Measurements from ENCODE around the gene GUCA2B. TPM values are rescaled to one million over a fixed set of nuclear protein-coding genes. Genes with fewer than 3 reads are reported as not detected.

The GUCA2B gene
- total and polyA plus RNA-seq, 2 experiments from 2014 or later, result 0.71 TPM; not detected in 1

- Histone ChIP-seq H2AFZ (no peak overlapping the region), H3K27me3 (peaks cover 10% of the 10 kb centered on the region), H3K9me3 (ENCODE audit: low read depth) (no peaks in the 10 kb centered on the region), H3K36me3 (replicated peaks; ENCODE audit: insufficient read depth, low read depth) (no peaks in the 10 kb centered on the region), H3K9me2 (replicated peaks; ENCODE audit: insufficient read depth) (no peaks in the 10 kb centered on the region), H3K27ac (no peak overlapping the region), H3K4me2 (no peak overlapping the region), H4K20me1 (ENCODE audit: insufficient read depth, poor library complexity, severe bottlenecking) (no peaks in the 10 kb centered on the region), H3K79me2 (no peaks in the 10 kb centered on the region), H3K4me1 (ENCODE audit: insufficient read depth) (no peaks in the 10 kb centered on the region), H3K4me3 (no peak overlapping the region)
- DNase-seq (ENCODE audit: low spot score), result no peak
- WGBS (ENCODE audit: low lambda C conversion rate, missing lambda C conversion rate), result 76% methylated on average over 1 of the region's 1 CpG
- TF ChIP-seq EZH2phosphoT487 (IDR thresholded peaks at IDR 0.05; ENCODE audit: low read depth, severe bottlenecking, unreplicated experiment), result no peak
- no peak for TF ChIP-seq CTCF (IDR thresholded peaks at IDR 0.05; ENCODE audit: poor library complexity)
- TF ChIP-seq EZH2 (IDR thresholded peaks at IDR 0.05; ENCODE audit: borderline replicate concordance), result no peak
Observed at GRCh38 chr1:42148166-42148565, 5.0 kb upstream of the GUCA2B start.

DNA sequence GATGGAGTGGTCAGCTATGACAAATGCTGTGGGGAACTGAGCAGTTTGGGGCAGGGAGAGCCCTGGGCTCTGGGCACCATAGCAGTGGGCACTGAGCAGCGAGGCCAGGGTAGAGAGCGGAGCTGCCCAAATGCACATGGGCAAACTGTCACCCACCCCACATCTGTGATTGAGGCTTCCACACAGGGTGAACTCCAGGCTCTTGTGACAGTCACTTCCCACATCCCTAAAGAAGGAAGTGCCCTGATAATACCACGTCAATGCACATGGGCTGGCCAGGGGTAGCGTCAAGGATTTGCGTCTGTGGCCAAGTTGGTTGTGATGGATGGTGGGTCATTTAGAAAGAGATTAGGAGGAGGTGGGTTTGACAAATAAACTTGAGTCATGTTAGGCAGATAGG, 2.6 kb upstream of the GUCA2B start:
- no peaks in the 10 kb centered on the region for H3K27me3 ChIP-seq
- WGBS (ENCODE audit: low lambda C conversion rate, missing lambda C conversion rate), result 93% methylated on average over 5 of the region's 5 CpGs
- no peak for DNase-seq (ENCODE audit: low spot score)

GRCh38 chr1:42152119-42152518, 1.1 kb upstream of the GUCA2B start:
- Histone ChIP-seq H3K4me2 (no peak overlapping the region), H3K27ac (no peak overlapping the region), H3K4me3 (no peak overlapping the region), H3K27me3 (no peaks in the 10 kb centered on the region), H3K79me2 (no peaks in the 10 kb centered on the region), H3K36me3 (replicated peaks; ENCODE audit: insufficient read depth, low read depth) (no peaks in the 10 kb centered on the region), H2AFZ (no peak overlapping the region), H3K9me2 (replicated peaks; ENCODE audit: insufficient read depth) (no peaks in the 10 kb centered on the region), H4K20me1 (ENCODE audit: insufficient read depth, poor library complexity, severe bottlenecking) (no peaks in the 10 kb centered on the region), H3K9me3 (ENCODE audit: low read depth) (no peaks in the 10 kb centered on the region), H3K4me1 (ENCODE audit: insufficient read depth) (no peaks in the 10 kb centered on the region)
- TF ChIP-seq EZH2 (IDR thresholded peaks at IDR 0.05; ENCODE audit: borderline replicate concordance), result no peak
- no peak for TF ChIP-seq CTCF (IDR thresholded peaks at IDR 0.05; ENCODE audit: poor library complexity)
- TF ChIP-seq EZH2phosphoT487 (IDR thresholded peaks at IDR 0.05; ENCODE audit: low read depth, severe bottlenecking, unreplicated experiment), result no peak
- no peak for DNase-seq (ENCODE audit: low spot score)
- WGBS (ENCODE audit: low lambda C conversion rate, missing lambda C conversion rate), result 69% methylated on average over 3 of the region's 3 CpGs

More for the DNA sequence above, 2.6 kb upstream of the GUCA2B start:
- no peaks in the 10 kb centered on the region for H4K20me1 ChIP-seq (ENCODE audit: insufficient read depth, poor library complexity, severe bottlenecking)
- no peak overlapping the region for H3K4me3 ChIP-seq
- no peaks in the 10 kb centered on the region for H3K79me2 ChIP-seq
- no peak overlapping the region for H3K4me2 ChIP-seq
- TF ChIP-seq CTCF (IDR thresholded peaks at IDR 0.05; ENCODE audit: poor library complexity), result no peak
- no peak for TF ChIP-seq EZH2phosphoT487 (IDR thresholded peaks at IDR 0.05; ENCODE audit: low read depth, severe bottlenecking, unreplicated experiment)
- TF ChIP-seq EZH2 (IDR thresholded peaks at IDR 0.05; ENCODE audit: borderline replicate concordance), result no peak
- H3K36me3 ChIP-seq (replicated peaks; ENCODE audit: insufficient read depth, low read depth), result no peaks in the 10 kb centered on the region
- H2AFZ ChIP-seq, result no peak overlapping the region
- no peaks in the 10 kb centered on the region for H3K9me2 ChIP-seq (replicated peaks; ENCODE audit: insufficient read depth)
- H3K4me1 ChIP-seq (ENCODE audit: insufficient read depth), result no peaks in the 10 kb centered on the region
- no peak overlapping the region for H3K27ac ChIP-seq
- no peaks in the 10 kb centered on the region for H3K9me3 ChIP-seq (ENCODE audit: low read depth)

- no peaks in the 10 kb centered on the region for H3K27me3 ChIP-seq
- H3K4me1 ChIP-seq (ENCODE audit: insufficient read depth), result no peaks in the 10 kb centered on the region
- H3K4me2 ChIP-seq, result no peak overlapping the region
- no peak for DNase-seq (ENCODE audit: low spot score)
- H4K20me1 ChIP-seq (ENCODE audit: insufficient read depth, poor library complexity, severe bottlenecking), result no peaks in the 10 kb centered on the region
- H3K9me2 ChIP-seq (replicated peaks; ENCODE audit: insufficient read depth), result no peaks in the 10 kb centered on the region
- H2AFZ ChIP-seq, result no peak overlapping the region
- H3K36me3 ChIP-seq (replicated peaks; ENCODE audit: insufficient read depth, low read depth), result no peaks in the 10 kb centered on the region
- H3K9me3 ChIP-seq (ENCODE audit: low read depth), result no peaks in the 10 kb centered on the region
- WGBS (ENCODE audit: low lambda C conversion rate, missing lambda C conversion rate), result 95% methylated on average over 6 of the region's 6 CpGs
- H3K79me2 ChIP-seq, result no peaks in the 10 kb centered on the region
- H3K4me3 ChIP-seq, result no peak overlapping the region
- H3K27ac ChIP-seq, result no peak overlapping the region
- TF ChIP-seq CTCF (IDR thresholded peaks at IDR 0.05; ENCODE audit: poor library complexity) (no peak), EZH2phosphoT487 (IDR thresholded peaks at IDR 0.05; ENCODE audit: low read depth, severe bottlenecking, unreplicated experiment) (no peak), EZH2 (IDR thresholded peaks at IDR 0.05; ENCODE audit: borderline replicate concordance) (no peak)
Observed at GRCh38 chr1:42153624-42154023, 414 bp downstream of the GUCA2B start.

All from hepatocyte (in vitro differentiated cells).